GM21390 (cell line): ENCODE results near the gene RBBP8NL.

ENCODE experiments used
- ATAC-seq: cut with Tn5 transposase; IDR thresholded peaks from one replicate; pipeline ENCODE4 v1.9.1; 2021; ENCODE audit not compliant: unreplicated experiment

Gene RBBP8NL

GRCh38 chr20:62363920-62364851 lies 63.2 kb downstream of the RBBP8NL start:
- ATAC-seq: no peak

GRCh38 chr20:62362991-62363919 lies 64.1 kb downstream of the RBBP8NL start:
- ATAC-seq: no peak

GRCh38 chr20:62362590-62362940 lies 64.8 kb downstream of the RBBP8NL start:
- ATAC-seq: no peak

DNA sequence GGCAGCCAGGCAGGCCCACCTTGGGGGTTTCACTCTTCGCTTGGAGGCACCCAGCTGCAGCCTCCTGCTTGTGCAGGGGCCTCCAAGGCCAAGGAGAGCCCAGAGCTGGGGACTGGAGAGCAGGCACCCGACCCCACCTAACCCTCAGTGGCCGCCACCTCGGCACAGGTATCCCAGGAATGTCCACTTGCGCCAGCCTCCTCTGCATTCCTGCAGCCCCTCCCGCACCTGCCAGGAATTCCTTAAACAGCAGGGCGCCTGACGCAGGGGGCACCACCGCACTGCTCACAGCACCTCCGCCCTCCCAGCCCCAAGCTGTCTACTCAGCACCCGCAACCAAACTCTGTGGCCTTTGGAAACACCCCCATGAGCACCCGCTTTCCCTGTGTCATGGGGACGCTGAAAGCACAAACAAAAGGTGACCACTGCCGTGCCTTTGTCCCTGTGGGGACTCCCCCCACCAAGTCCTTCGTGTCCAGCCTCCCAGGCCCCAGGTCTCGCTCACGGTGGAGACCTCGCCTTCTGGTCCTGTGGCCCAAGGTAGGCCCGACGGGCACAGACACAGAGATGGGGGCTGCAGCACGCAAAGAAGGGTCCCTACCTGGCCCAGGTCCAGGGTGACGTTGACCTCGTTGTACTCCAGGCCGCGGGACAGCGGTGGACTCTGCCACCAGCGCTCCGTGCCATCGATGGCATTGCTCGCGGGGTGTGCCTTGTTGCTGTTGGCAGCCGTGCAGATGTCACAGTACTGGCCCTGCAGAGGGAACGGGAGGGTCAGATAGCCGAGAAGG lies 65.3 kb downstream of the RBBP8NL start:
- ATAC-seq: no peak

DNA sequence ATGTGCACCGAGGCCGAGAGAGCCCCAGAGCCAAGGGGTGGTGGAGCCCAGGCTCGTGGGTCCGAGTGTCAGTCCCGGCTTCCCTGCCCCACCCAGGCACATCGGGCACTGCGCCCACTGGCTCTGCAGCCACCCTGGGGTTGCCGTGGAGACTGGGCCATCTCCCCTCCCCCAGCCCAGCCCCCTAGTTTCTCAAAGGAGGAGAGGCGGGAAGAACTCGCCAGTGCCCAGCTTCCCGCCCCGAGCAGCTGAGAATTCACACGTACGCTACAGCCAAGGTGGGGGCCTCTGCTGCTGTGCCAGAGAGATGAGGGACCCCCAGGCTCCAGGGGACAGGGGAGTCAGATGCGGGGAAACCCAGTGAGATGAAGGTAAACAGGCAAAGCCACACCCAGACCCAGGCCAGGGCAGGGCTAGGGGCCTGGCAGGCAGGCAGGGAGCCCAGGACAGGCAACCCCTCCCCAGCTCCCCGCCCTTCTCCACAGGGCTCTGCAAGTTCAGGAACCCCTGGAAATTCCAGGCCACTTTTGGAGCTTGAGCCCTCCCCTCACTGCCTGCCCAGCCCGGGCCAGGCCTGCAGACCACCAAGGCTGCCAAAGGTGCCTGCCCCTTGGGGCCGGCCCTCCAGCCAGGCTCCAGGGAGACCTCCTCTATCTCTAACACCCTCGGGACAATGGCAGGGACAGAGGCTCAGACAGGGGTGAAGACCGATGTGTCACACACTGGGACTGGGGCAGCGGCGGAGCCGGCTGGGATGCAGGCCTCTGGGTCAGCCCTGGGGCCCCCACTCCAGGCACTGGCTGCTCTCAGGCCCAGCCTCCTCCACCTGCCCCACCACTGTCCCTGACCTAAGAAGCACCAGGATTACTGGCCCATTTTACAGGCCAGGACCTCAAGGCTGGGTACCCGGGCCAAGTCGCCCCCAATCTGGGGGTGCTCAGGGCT lies 66.2 kb downstream of the RBBP8NL start:
- ATAC-seq: no peak
